Raji (cell line): ENCODE measurements around the gene CREB3L2.

ENCODE experiments used
- POLR2A ChIP-seq: IDR thresholded peaks from 2 replicates; pipeline ENCODE4 v1.6.1; 2011; ENCODE audit warnings: low read depth, low read length, control low read depth; ENCODE audit not compliant: insufficient read depth

Gene CREB3L2

GRCh38 chr7:138024343-138024691 lies 22.4 kb upstream of the CREB3L2 start:
- TF ChIP-seq POLR2A: no peak

DNA sequence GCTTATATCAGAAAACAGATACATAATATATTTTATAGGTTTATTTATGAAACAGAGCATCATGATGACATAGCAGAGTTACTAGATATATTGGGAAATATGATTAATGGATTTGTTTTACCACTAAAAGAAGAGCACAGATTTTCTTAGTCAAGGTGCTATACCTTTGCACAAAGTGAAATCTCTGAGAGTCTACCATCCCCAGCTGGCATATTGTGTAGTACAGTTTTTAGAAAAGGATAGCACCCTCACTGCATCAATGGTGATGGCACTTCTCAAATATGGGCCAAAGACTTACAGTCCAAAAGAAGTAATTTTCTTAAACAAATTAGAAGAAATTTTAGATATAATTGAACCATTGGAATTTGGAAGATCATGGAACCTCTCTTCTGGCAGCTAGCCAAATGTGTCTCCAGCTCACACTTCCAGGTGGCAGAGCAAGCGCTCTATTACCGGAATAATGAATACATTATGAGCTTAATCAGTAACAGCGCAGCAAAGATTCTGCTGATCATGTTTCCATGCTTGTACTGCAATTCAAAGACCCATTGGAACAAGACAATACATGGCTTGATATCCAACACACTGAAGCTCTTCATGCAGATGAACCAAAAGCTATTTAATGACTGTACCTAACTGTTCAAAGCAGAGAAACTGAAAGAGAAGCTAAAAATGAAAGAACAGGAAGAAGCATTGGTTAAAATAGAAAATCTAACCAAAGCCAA lies 21.9 kb upstream of the CREB3L2 start:
- TF ChIP-seq POLR2A: no peak

DNA sequence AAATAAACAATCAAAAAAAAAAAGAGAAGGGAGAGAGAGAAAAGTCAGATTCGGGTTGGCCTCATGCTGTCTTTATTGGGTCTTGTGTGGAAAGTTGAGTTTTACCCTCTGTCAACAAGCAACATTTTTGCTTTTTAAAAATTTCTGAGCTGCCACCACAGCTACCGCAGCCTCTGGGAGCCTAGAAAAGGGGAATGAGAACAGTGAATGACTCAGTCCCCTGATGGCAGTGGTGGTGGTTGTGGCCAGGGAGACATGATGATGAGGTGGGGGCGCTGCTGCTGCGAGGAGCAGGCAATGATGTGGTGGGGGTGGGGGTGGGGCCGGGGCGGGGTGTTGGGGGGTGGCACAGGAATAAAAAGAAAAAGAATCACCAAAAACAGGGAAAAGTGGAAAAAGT lies 20.0 kb upstream of the CREB3L2 start:
- no peak for TF ChIP-seq POLR2A

DNA sequence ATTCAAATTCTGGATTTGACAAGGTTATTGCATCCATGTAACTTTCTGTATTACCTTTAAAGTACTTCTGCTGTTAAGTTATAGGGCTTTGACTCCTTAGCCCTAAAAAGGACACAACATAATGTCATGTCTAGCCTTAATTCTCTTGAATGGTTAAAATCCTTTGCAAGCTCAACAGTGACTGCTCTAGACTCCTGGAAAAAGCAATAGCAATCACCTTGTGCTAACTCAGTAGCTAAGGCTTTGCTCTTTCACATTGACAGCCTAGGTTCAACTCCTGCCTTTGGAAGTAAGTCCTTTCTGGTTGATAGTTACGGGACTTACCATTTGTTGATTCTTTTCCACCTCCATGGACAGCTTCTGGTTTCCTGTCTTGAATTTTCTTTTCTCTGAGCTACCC lies 16.1 kb upstream of the CREB3L2 start:
- TF ChIP-seq POLR2A: no peak

- no peak for TF ChIP-seq POLR2A
Observed at GRCh38 chr7:138015096-138015495, 13.2 kb upstream of the CREB3L2 start.

GRCh38 chr7:138014686-138015085 lies 12.8 kb upstream of the CREB3L2 start:
- no peak for TF ChIP-seq POLR2A

DNA sequence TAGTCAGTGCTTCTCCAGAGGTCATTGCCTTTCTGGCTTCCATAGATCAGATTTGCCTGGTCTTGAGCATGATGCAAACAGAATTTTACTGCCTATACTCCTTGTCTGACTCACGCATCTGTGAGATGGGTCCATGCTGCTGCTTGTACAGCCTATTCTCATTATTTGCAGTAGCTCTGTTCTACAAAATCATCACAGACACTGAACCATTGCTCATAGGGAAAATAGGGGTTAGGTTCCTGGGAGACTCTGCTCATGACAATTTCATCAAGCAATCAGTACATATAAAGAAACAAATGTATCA lies 7.4 kb upstream of the CREB3L2 start:
- no peak for TF ChIP-seq POLR2A

- TF ChIP-seq POLR2A: no peak
Observed at GRCh38 chr7:138008588-138009349, 6.9 kb upstream of the CREB3L2 start.

DNA sequence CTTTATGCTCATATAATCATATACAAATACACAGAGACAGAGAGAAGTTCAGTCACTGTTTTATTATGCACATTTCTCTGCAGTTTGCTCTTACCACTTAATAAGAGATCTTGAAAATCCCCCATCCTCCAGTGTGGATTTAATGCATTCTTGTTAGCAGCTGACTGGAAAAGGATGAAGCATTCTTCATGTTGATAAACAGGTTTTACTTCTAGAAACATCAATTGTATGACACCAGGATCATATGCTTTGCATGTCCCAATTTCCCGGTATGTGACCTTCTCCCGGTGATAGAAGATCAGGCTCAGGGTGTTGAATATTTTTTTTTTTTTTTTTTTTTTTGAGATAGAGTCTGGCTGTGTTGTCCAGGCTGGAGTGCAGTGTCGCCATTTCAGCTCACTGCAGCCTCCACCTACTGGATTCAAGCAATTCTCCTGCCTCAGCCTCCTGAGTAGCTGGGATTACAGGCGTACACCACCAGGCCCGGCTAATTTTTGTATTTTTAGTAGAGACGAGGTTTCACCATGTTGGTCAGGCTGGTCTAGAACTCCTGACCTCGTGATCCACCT lies 6.2 kb upstream of the CREB3L2 start:
- TF ChIP-seq POLR2A: no peak

GRCh38 chr7:138006106-138006505 lies 4.2 kb upstream of the CREB3L2 start:
- no peak for TF ChIP-seq POLR2A

DNA sequence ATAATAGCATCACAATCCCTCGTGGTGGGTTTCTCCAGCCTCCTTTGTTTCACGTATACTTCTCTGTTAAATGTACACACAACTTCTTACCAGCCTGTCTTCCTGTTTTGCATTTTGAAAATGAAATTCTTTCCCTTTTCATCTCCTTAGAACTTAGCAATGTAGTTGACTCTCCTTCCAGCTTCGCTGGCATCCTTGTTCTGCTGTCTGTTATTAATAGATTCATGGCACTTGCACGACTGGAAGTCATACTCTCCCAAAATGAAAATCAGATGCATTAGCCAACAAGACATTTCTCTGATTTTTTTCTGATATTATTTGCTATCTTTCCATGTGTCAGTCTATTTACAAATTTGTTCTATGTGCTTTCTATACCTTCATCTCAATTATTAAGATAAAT lies 3.0 kb upstream of the CREB3L2 start:
- TF ChIP-seq POLR2A: no peak

DNA sequence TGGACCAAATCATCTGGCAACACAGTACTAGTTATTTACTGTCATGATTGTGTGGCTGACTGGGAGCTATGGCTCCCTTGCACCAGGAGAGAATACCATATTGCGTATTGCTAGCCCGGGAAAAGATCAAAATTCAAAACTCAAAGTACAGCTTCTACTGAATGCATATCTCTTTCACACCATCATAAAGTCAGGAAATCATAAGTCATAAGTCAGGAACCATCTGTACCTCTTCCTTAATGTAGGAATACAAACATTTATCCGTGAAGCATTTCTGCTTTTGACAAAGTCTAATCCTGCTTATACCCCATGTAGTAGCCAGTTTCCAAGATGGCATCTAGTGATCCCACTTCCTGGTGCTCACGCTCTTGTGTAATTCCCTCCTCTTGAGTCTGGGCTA lies 2.2 kb upstream of the CREB3L2 start:
- no peak for TF ChIP-seq POLR2A

- TF ChIP-seq POLR2A: no peak
Observed at GRCh38 chr7:138002828-138003189, 923 bp upstream of the CREB3L2 start.

GRCh38 chr7:138002096-138002827 lies 376 bp upstream of the CREB3L2 start:
- TF ChIP-seq POLR2A: no peak

GRCh38 chr7:138000081-138000701 lies 1.7 kb downstream of the CREB3L2 start:
- TF ChIP-seq POLR2A: no peak

DNA sequence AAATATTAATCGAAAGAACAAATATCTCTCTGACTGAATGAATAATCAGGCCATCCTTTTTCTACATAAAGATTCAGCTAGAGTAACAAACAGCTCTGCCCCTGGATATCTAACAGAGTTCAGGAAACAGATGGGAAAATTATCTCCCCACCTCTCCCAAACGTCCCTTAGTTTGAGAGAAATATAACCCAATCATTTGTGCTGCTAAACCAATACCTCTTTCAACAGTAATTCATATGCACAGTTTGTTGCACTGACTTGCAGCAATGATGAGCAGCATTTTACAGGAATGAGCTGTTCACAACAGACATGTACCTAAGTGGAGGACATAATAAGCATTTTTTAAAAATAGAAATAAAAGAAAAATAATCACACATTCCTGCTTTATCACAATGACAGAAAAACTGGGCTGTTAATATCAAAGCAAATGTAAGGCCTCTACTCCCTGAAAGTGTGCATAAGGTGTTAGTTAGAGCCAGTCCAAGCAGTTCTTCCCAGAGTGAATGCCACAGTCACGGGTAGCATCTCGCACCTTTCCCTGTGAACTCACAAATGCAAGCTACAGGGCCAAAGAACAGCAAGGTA lies 2.3 kb downstream of the CREB3L2 start:
- no peak for TF ChIP-seq POLR2A

DNA sequence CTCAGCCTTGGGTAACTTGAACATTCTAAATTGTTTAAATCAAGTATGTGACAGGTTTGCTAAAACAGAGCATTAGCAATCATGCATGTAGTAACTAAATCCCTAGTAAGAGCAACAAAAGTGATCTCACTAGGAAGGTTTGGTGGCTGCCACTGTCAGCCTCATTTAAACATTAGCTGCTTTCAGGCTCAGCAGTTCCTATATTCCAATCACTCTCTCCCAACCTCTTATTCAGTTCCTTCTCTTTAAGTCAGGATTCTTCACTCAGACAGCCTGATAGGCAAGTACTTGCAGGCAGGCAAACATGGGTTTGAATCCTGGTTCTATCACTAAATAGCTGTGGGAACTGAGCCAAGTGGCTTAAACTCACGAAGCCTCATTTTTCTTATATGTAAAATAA lies 3.6 kb downstream of the CREB3L2 start:
- TF ChIP-seq POLR2A: no peak
